ENCODE measurements around the gene REG3G. TPM values are rescaled to one million over a fixed set of nuclear protein-coding genes. Genes with fewer than 3 reads are reported as not detected.

Gene REG3G
- total RNA-seq, 1 donor from 2014 or later = not detected

GRCh38 chr2:79011496-79011895, 14.0 kb upstream of the REG3G start:
- Mint-ChIP-seq H3K36me3 (ENCODE audit: low read depth, unreplicated experiment) (no peaks in the 10 kb centered on the region), H3K27me3 (ENCODE audit: unreplicated experiment) (no peaks in the 10 kb centered on the region), H3K4me3 (ENCODE audit: unreplicated experiment) (no peak overlapping the region), H3K27ac (ENCODE audit: unreplicated experiment) (no peak overlapping the region), H3K9me3 (ENCODE audit: unreplicated experiment) (no peaks in the 10 kb centered on the region), H3K4me1 (ENCODE audit: unreplicated experiment) (no peaks in the 10 kb centered on the region)
- no peak for TF ChIP-seq CTCF (IDR thresholded peaks at IDR 0.05; ENCODE audit: unreplicated experiment)
- DNase-seq (ENCODE audit: low spot score) = no peak

- Mint-ChIP-seq H3K4me3 (ENCODE audit: unreplicated experiment) (no peak overlapping the region), H3K36me3 (ENCODE audit: low read depth, unreplicated experiment) (no peaks in the 10 kb centered on the region), H3K9me3 (ENCODE audit: unreplicated experiment) (no peaks in the 10 kb centered on the region), H3K27me3 (ENCODE audit: unreplicated experiment) (no peaks in the 10 kb centered on the region), H3K27ac (ENCODE audit: unreplicated experiment) (no peak overlapping the region), H3K4me1 (ENCODE audit: unreplicated experiment) (no peaks in the 10 kb centered on the region)
- DNase-seq (ENCODE audit: low spot score) = no peak
- TF ChIP-seq CTCF (IDR thresholded peaks at IDR 0.05; ENCODE audit: unreplicated experiment) = no peak
These were observed 11.9 kb upstream of the REG3G start for GRCh38 chr2:79013629-79014028.

GRCh38 chr2:79016342-79016741, 9.2 kb upstream of the REG3G start:
- H3K27me3 Mint-ChIP-seq (ENCODE audit: unreplicated experiment) = no peaks in the 10 kb centered on the region
- H3K4me1 Mint-ChIP-seq (ENCODE audit: unreplicated experiment) = no peaks in the 10 kb centered on the region
- no peak for TF ChIP-seq CTCF (IDR thresholded peaks at IDR 0.05; ENCODE audit: unreplicated experiment)
- H3K36me3 Mint-ChIP-seq (ENCODE audit: low read depth, unreplicated experiment) = no peaks in the 10 kb centered on the region
- DNase-seq (ENCODE audit: low spot score) = no peak
- H3K4me3 Mint-ChIP-seq (ENCODE audit: unreplicated experiment) = no peak overlapping the region
- no peak overlapping the region for H3K27ac Mint-ChIP-seq (ENCODE audit: unreplicated experiment)
- H3K9me3 Mint-ChIP-seq (ENCODE audit: unreplicated experiment) = no peaks in the 10 kb centered on the region

- Mint-ChIP-seq H3K9me3 (ENCODE audit: unreplicated experiment) (no peaks in the 10 kb centered on the region), H3K27me3 (ENCODE audit: unreplicated experiment) (no peaks in the 10 kb centered on the region), H3K4me3 (ENCODE audit: unreplicated experiment) (no peak overlapping the region), H3K4me1 (ENCODE audit: unreplicated experiment) (no peaks in the 10 kb centered on the region), H3K36me3 (ENCODE audit: low read depth, unreplicated experiment) (no peaks in the 10 kb centered on the region), H3K27ac (ENCODE audit: unreplicated experiment) (no peak overlapping the region)
- TF ChIP-seq CTCF (IDR thresholded peaks at IDR 0.05; ENCODE audit: unreplicated experiment) = no peak
- no peak for DNase-seq (ENCODE audit: low spot score)
These were observed 559 bp downstream of the REG3G start for GRCh38 chr2:79026061-79026460.

GRCh38 chr2:79039944-79040343, 14.4 kb downstream of the REG3G start:
- no peak for DNase-seq (ENCODE audit: low spot score)
- no peak overlapping the region for H3K27ac Mint-ChIP-seq (ENCODE audit: unreplicated experiment)
- no peaks in the 10 kb centered on the region for H3K27me3 Mint-ChIP-seq (ENCODE audit: unreplicated experiment)
- no peak overlapping the region for H3K4me3 Mint-ChIP-seq (ENCODE audit: unreplicated experiment)
- H3K4me1 Mint-ChIP-seq (ENCODE audit: unreplicated experiment) = no peaks in the 10 kb centered on the region
- no peaks in the 10 kb centered on the region for H3K36me3 Mint-ChIP-seq (ENCODE audit: low read depth, unreplicated experiment)
- TF ChIP-seq CTCF (IDR thresholded peaks at IDR 0.05; ENCODE audit: unreplicated experiment) = no peak
- H3K9me3 Mint-ChIP-seq (ENCODE audit: unreplicated experiment) = no peaks in the 10 kb centered on the region

All from endothelial cell (in vitro differentiated cells).